Cerebellar cortex (tissue), 1 donor: ENCODE results near the gene PIM2.

Source experiments
- DNase-seq: peaks from one replicate; pipeline ENCODE4 v3.0.0-alpha.2; 2015; ENCODE audit warnings: low spot score

PIM2 gene

GRCh38 chrX:48935301-48935670, 16.5 kb upstream of the PIM2 start:
- DNase-seq: no peak

GRCh38 chrX:48934581-48935300, 15.9 kb upstream of the PIM2 start:
- DNase-seq: no peak

GRCh38 chrX:48933757-48934156, 14.9 kb upstream of the PIM2 start:
- DNase-seq: no peak

GRCh38 chrX:48927736-48928382, 9.0 kb upstream of the PIM2 start:
- DNase-seq: no peak

GRCh38 chrX:48927123-48927522, 8.3 kb upstream of the PIM2 start:
- DNase-seq: no peak

GRCh38 chrX:48924270-48924669, 5.4 kb upstream of the PIM2 start:
- DNase-seq: no peak

GRCh38 chrX:48923771-48924170, 4.9 kb upstream of the PIM2 start:
- DNase-seq: no peak

GRCh38 chrX:48920718-48921104, 1.9 kb upstream of the PIM2 start:
- DNase-seq: no peak

GRCh38 chrX:48919947-48920717, 1.3 kb upstream of the PIM2 start:
- peak; percentile 14 for DNase-seq

- no peak for DNase-seq
Observed at GRCh38 chrX:48919360-48919841, 577 bp upstream of the PIM2 start.

- DNase-seq: peak; percentile 6
Observed at GRCh38 chrX:48918301-48918642, 552 bp downstream of the PIM2 start.

- peak; percentile 90 for DNase-seq
Observed at GRCh38 chrX:48917139-48918001, 1.5 kb downstream of the PIM2 start.

- no peak for DNase-seq
Observed at GRCh38 chrX:48914593-48915493, 4.0 kb downstream of the PIM2 start.

- DNase-seq: no peak
Observed at GRCh38 chrX:48913605-48914366, 5.0 kb downstream of the PIM2 start.

- peak; percentile 84 for DNase-seq
Observed at GRCh38 chrX:48911412-48912182, 7.2 kb downstream of the PIM2 start, which contains the start of gene SLC35A2. Gene SLC35A2, minus strand, starts transcription at chrX:48911646. Its CDS starts 10 bp downstream, at chrX:48911636.

GRCh38 chrX:48910926-48911411, 7.9 kb downstream of the PIM2 start:
- no peak for DNase-seq

GRCh38 chrX:48909703-48910294, 9.0 kb downstream of the PIM2 start:
- DNase-seq: no peak

GRCh38 chrX:48908600-48908999, 10.2 kb downstream of the PIM2 start:
- DNase-seq: no peak
